MCF 10A (cell line): Measurements from ENCODE around the gene PDE6G. TPM values are rescaled to one million over a fixed set of nuclear protein-coding genes. Genes with fewer than 3 reads are reported as not detected.
"Not testable (repeated sequence)": the region's sequence is repeated elsewhere in the genome, so short reads cannot be mapped to it uniquely, and the experiment has no call there.

ENCODE experiments used
- BruUV-seq: library from RNA; stranded (reverse); fragments of 400-500 nt; replicated peaks from 2 replicates; lab custom pipeline; 2021; lab: Mats Ljungman, UMichigan
- CTCF ChIA-PET: fragments of 300-600 bp; sonication (Branson Sonifier 250); formaldehyde crosslinking; extraction: SDS; loops from one replicate; lab custom pipeline; 2021; ENCODE audit warnings: antibody characterized with exemption, inconsistent platforms; lab: Yijun Ruan, JAX
- POLR2A ChIA-PET: fragments of 300-600, 350-650 bp; sonication (Branson Sonifier 250); formaldehyde crosslinking; extraction: SDS; loops from one replicate; lab custom pipeline; 2020; ENCODE audit warnings: antibody characterized with exemption, inconsistent platforms; lab: Yijun Ruan, JAX
- DNase-seq: peaks from one replicate; pipeline ENCODE4 v3.0.0-alpha.2; 2018; ENCODE audit not compliant: unreplicated experiment
- H3K27ac Mint-ChIP-seq: one replicate; pipeline ENCODE4 v1.8.0; 2022; ENCODE audit warnings: mild to moderate bottlenecking, low read depth, mixed read lengths; ENCODE audit not compliant: unreplicated experiment
- H3K27me3 Mint-ChIP-seq: one replicate; pipeline ENCODE4 v1.8.0; 2022; ENCODE audit warnings: mixed read lengths; ENCODE audit not compliant: insufficient read depth, unreplicated experiment
- H3K36me3 Mint-ChIP-seq: one replicate; pipeline ENCODE4 v1.8.0; 2022; ENCODE audit warnings: mild to moderate bottlenecking, moderate library complexity, mixed read lengths; ENCODE audit not compliant: insufficient read depth, unreplicated experiment
- H3K4me1 Mint-ChIP-seq: one replicate; pipeline ENCODE4 v1.8.0; 2022; ENCODE audit warnings: mixed read lengths; ENCODE audit not compliant: insufficient read depth, unreplicated experiment
- H3K4me3 Mint-ChIP-seq: one replicate; pipeline ENCODE4 v1.8.0; 2022; ENCODE audit warnings: mild to moderate bottlenecking, moderate library complexity, mixed read lengths; ENCODE audit not compliant: unreplicated experiment
- H3K9me3 Mint-ChIP-seq: one replicate; pipeline ENCODE4 v1.8.0; 2022; ENCODE audit warnings: mixed read lengths; ENCODE audit not compliant: unreplicated experiment
- CTCF ChIP-seq: fragments of 200-600 bp; IDR thresholded peaks from one replicate; pipeline ENCODE4 v1.8.0; 2022; ENCODE audit warnings: antibody characterized with exemption, mild to moderate bottlenecking; ENCODE audit not compliant: unreplicated experiment
- intact Hi-C: fragments of 100-400 bp; cut with micrococcal nuclease; formaldehyde crosslinking; loops from 2 replicates; pipeline ENCODE4 v1.14.1; 2022
- total RNA-seq: library from RNA; stranded (reverse); gene quantifications from 2 replicates; pipeline ENCODE4 v1.2.3, GENCODE V29; 2022

PDE6G gene
- total RNA-seq, 1 experiment from 2014 or later, result not detected

GRCh38 chr17:81681672-81682071 is 25.3 kb upstream of the PDE6G start:
- POLR2A ChIA-PET, result interaction anchor here (0.6 to 5.0 kb wide), 6 partner anchors 16 to 1424 kb away, joined by 3 to 101 read pairs (median 30); partner anchors contain the start of genes CCDC137, NPLOC4, OXLD1 and SLC25A10

GRCh38 chr17:81680150-81680549 is 23.8 kb upstream of the PDE6G start:
- Mint-ChIP-seq H3K4me3 (no peak overlapping the region), H3K27me3 (no peaks in the 10 kb centered on the region), H3K36me3 (peaks cover 19% of the 10 kb centered on the region), H3K27ac (no peak overlapping the region), H3K4me1 (peaks cover 5% of the 10 kb centered on the region), H3K9me3 (no peaks in the 10 kb centered on the region)
- no TSS peak for BruUV-seq
- ChIA-PET CTCF (interaction anchor here (0.7 kb wide), 1 partner anchor 567 kb away, joined by 3 read pairs; no protein-coding TSS in a partner anchor), POLR2A (interaction anchor here (1.2 to 1.6 kb wide), 5 partner anchors 10 to 31 kb away, joined by 3 to 7 read pairs (median 5); partner anchors contain the start of genes CCDC137, MRPL12 and OXLD1)
- DNase-seq, result no peak
- intact Hi-C loops, result no loop called here
- TF ChIP-seq CTCF, result no peak

More at GRCh38 chr17:81681672-81682071, 25.3 kb upstream of the PDE6G start:
- intact Hi-C loops, result loop anchor here (2.0 kb wide), 1 partner anchor 15 kb away; the partner anchor contains the start of genes CCDC137 and OXLD1
- CTCF ChIA-PET, result interaction anchor here (1.1 kb wide), 1 partner anchor 9 kb away, joined by 3 read pairs; no protein-coding TSS in a partner anchor
- BruUV-seq, result no TSS peak
- Mint-ChIP-seq H3K27me3 (no peaks in the 10 kb centered on the region), H3K36me3 (peaks cover 30% of the 10 kb centered on the region), H3K4me3 (no peak overlapping the region), H3K4me1 (peaks cover 5% of the 10 kb centered on the region), H3K9me3 (no peaks in the 10 kb centered on the region), H3K27ac (no peak overlapping the region)
- no peak for TF ChIP-seq CTCF
- no peak for DNase-seq

- TF ChIP-seq CTCF, result no peak
- Mint-ChIP-seq H3K27me3 (no peaks in the 10 kb centered on the region), H3K27ac (no peak overlapping the region), H3K4me3 (no peak overlapping the region), H3K4me1 (peaks cover 5% of the 10 kb centered on the region), H3K9me3 (no peaks in the 10 kb centered on the region), H3K36me3 (peaks cover 36% of the 10 kb centered on the region)
- DNase-seq, result no peak
- no TSS peak for BruUV-seq
- intact Hi-C loops, result no loop called here
- CTCF ChIA-PET, result interaction anchor here (0.6 to 1.0 kb wide), 3 partner anchors 28 to 154 kb away, joined by 3 to 5 read pairs (median 3); no protein-coding TSS in a partner anchor
- POLR2A ChIA-PET, result interaction anchor here (0.5 to 2.8 kb wide), 2 partner anchors 11 to 155 kb away, joined by 7 to 10 read pairs; partner anchors contain the start of genes CCDC137 and OXLD1
These were observed 20.6 kb upstream of the PDE6G start for GRCh38 chr17:81676906-81677305.

GRCh38 chr17:81675515-81676221 is 19.3 kb upstream of the PDE6G start:
- ChIA-PET POLR2A (interaction anchor here (0.8 to 2.8 kb wide), 4 partner anchors 9 to 187 kb away, joined by 3 to 10 read pairs (median 6); partner anchors contain the start of genes CCDC137, MRPL12, NPLOC4 and OXLD1), CTCF (interaction anchor here (1.0 to 1.6 kb wide), 3 partner anchors 10 to 31 kb away, joined by 4 to 8 read pairs (median 5); no protein-coding TSS in a partner anchor)
- H3K36me3 Mint-ChIP-seq, result peaks cover 45% of the 10 kb centered on the region
- H3K27me3 Mint-ChIP-seq, H3K27ac Mint-ChIP-seq, H3K9me3 Mint-ChIP-seq, H3K4me3 Mint-ChIP-seq, BruUV-seq, intact Hi-C loops, H3K4me1 Mint-ChIP-seq: not testable (repeated sequence)
- DNase-seq, result peak; percentile 30
- peak; percentile 66 for TF ChIP-seq CTCF
